HS-5 (cell line): ENCODE results near the gene DOCK1.
"Not testable (repeated sequence)": the region's sequence is repeated elsewhere in the genome, so short reads cannot be mapped to it uniquely, and the experiment has no call there.

ENCODE experiments used
- DNase-seq: peaks from one replicate; pipeline ENCODE4 v3.0.0-alpha.2; 2012; ENCODE audit warnings: low read depth

DOCK1 gene

DNA sequence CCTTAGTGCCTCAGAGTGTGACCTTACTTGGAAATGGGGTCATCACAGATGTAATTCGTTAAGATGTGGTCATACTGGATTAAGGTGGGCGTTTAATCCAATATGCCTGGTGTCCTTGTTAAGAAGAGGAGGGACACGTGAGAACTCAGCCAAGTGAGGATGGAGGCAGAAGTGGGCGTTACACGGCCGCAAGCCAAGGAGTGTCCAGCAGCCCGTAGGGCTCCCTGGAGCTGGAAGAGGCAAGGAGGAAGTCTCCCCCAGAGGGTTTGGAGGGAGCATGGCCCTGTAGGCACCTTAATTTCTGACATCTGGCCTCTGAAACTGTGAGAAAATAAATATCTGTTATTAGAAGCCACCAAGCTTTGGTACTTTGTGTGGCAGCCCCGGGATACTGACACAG lies 21.3 kb downstream of the DOCK1 start:
- no peak for DNase-seq

- no peak for DNase-seq
These were observed 22.6 kb downstream of the DOCK1 start for GRCh38 chr10:126927799-126928198.

DNA sequence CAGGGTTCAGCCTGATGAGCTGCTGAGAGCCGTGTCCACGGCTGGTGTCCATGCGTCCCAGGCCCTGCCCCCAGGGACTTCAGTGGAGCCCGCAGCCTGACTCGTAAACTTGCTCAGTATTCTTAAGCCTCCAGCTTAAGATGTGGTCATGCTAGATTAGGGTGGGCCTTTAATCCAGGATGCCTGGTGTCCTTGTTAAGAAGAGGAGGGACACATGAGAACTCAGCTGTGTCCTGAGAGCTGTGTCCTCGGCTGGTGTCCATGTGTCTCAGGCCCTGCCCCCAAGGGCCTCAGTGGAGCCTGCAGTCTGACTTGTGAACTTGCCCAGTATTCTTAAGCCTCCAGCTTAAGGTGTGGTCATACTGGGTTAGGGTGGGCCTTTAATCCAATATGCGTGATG lies 23.0 kb downstream of the DOCK1 start:
- no peak for DNase-seq

DNA sequence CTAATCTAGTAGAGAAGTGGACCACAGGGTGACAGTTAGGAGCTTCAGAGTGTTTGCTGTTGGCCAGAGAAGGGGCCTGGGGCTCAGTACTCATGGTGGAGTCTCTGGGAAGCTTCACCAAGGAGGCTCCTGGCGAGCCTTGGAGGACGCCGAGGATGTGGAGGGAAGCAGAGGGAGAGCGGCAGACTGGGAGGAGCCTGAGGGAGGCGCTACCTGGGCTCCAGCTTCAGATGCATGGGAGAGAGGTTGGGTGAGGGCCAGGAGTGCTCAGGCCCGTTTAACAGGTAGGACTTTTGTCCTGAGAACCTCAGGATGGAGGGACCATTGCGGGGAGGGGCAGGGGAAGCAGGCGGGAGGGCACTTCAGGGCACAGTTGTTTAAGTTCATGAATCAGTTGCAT lies 24.2 kb downstream of the DOCK1 start:
- DNase-seq: no peak

GRCh38 chr10:126930131-126930882 lies 25.1 kb downstream of the DOCK1 start:
- no peak for DNase-seq

- DNase-seq: no peak
These were observed 25.8 kb downstream of the DOCK1 start for GRCh38 chr10:126930883-126931503.

DNA sequence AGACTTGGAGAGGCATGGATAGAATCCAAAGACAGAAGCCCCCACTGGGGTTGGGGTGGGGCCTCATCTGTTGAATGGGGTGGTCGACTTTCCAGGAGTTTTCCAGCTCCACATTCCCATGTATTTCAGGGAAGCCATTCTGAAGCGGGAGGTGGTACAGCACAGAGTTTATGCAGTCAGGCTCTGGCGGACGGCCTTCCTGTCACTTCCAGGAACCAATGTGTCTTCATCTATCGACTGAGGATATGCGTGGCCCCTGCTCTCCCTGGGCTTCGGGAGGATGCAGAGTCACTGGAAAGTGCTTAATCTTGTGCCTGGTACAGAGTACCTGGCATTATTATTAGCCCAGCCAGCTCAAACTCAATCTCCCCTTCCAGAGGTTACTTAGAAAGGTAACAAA lies 26.3 kb downstream of the DOCK1 start:
- no peak for DNase-seq

DNA sequence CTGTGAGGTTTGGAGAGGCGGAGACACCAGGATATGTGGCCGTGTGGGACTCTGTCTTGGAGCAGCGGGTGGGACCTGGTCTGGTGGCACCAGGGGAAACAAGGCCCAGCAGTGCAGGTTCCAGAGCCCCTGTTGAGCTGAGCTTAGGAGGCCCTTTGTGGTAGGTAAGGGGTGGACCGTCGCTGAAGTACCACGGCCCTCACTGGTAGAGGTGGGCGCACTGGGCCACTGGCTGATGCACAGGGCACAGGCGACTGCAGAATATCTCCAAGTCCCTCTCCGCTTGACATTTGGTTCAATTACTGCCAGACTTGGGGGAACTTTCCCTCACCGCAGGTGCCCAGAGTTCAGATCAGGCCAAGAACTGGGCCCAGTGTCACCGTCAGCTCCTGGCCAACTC lies 27.3 kb downstream of the DOCK1 start:
- DNase-seq: no peak

DNA sequence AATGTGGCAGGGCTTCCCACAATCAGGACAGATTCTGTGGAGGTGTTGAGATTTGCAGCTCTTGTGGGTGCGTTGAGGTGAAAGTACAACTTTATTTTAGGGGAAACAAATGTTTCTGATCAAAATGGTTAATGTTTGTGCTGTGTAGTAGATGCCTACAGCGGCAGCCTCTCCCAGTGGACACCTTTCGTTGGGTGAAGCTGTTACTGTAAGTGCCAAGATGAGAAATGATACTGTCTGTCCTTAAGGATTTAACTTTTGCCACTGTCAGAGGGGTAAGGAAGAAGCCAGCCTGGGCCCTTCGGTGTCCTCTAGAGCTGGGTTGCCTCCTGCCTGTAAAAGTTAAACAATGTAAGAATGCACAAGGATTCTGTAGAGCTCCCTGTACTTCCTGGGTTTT lies 27.9 kb downstream of the DOCK1 start:
- DNase-seq: no peak

DNA sequence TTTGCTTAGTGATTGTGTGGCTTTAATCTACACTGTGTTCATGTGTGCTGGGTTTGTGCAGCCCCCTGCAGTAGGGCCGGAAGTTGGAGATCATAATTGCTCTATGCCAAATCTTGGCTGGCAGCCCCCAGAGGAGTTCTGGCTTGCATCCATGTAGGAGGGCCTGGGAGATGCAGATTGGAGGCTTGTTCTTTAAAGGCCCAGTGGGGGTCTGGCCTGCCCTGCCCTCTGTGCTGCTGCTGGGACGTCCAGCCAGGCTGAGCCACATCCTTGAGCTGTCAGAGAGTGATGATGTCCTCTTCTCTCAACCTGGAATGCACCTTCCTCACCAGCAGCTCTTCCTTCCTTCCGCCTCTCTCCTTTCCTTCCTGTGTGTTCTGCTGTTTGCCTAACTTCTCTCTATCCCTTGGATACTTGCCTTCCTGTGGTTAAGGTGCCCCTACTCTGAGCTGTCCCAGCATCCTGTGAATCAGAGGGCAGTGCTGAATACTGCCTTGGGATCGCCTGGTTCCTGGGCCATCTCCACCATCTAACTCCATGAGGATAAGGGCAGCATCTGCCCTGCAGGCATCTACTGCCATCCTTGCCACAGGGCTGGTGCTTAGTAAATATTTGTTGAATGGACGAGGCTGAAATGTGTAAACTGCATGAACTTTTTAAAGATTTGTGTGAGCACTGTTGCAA lies 30.2 kb downstream of the DOCK1 start:
- peak; percentile 11 for DNase-seq

DNA sequence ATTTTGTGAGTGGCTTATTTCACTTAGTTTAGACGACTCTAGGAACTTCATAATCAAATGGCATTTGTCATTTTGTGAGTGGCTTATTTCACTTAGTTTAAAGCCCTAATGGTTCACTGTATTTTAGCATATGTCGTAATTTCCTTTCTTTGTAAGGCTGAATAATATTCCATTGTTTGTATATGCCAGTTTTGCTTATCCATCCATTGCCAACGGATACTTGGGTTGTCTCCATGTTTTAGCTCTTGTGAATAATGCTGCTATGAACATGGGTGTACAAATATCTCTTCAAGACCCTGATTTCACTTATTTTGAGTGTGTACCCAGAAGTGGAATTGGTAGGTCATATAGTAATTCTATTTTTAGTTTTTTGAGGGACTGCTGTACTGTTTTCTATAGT lies 31.8 kb downstream of the DOCK1 start:
- no peak for DNase-seq

GRCh38 chr10:126938121-126938520 lies 32.9 kb downstream of the DOCK1 start:
- DNase-seq: not testable (repeated sequence)

GRCh38 chr10:126939706-126940105 lies 34.5 kb downstream of the DOCK1 start:
- no peak for DNase-seq

DNA sequence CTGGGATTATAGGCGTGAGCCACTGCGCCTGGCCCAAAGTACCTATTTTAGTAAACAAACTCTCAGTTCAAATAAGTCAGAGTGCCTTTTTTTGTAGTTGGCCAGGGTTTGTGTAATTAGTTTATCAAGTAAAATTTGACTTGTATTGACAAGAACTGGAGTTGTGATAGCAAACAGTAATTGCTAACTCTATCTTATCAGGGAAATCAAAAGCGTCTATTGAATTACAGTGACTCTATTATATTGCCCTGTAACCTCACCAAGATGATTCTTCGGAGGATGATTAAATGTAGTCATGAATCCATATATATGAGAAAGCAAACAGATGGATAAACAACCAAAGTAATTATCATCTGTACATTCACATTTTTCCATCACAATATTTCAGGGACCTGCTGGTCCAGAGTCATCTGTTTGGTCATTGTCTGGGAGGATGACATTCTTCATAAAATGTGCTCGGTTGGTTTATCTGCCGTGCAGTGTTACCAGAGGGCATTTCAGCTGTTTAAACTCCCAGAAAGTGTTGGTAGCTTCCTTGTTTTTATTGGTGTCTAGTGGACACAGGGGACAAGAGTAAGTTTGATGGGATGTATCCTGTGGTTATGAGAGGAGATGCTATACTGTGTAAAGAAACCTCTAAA lies 35.6 kb downstream of the DOCK1 start:
- no peak for DNase-seq

DNA sequence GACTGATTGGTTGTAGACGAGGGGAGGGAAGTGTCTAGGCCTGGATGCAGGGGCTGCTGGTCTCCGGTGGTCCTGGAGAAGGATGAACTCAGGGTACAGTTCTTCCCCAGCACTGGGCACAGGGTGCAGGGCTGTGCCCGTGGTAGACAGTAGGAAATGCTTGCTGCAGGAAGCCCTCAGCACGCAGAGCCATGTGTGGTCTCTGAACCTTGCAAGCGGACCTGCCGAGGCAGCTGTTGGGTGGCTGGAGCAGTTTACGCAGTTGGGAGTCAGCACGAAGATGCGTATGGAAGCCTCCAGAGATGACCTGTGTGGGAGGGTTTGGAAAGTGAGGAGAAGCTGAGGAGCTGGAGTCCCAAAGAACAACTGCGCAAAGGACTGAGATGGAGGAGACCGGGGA lies 39.0 kb downstream of the DOCK1 start:
- no peak for DNase-seq

GRCh38 chr10:126945351-126946030 lies 40.3 kb downstream of the DOCK1 start:
- no peak for DNase-seq

- DNase-seq: no peak
These were observed 41.5 kb downstream of the DOCK1 start for GRCh38 chr10:126946746-126947145.

GRCh38 chr10:126948355-126949160 lies 43.3 kb downstream of the DOCK1 start:
- DNase-seq: no peak

GRCh38 chr10:126949161-126949503 lies 43.9 kb downstream of the DOCK1 start:
- DNase-seq: no peak

GRCh38 chr10:126950401-126951105 lies 45.3 kb downstream of the DOCK1 start:
- DNase-seq: no peak

GRCh38 chr10:126953886-126954285 lies 48.7 kb downstream of the DOCK1 start:
- no peak for DNase-seq
